ENCODE results near the gene SLC30A9.

SLC30A9 gene

DNA sequence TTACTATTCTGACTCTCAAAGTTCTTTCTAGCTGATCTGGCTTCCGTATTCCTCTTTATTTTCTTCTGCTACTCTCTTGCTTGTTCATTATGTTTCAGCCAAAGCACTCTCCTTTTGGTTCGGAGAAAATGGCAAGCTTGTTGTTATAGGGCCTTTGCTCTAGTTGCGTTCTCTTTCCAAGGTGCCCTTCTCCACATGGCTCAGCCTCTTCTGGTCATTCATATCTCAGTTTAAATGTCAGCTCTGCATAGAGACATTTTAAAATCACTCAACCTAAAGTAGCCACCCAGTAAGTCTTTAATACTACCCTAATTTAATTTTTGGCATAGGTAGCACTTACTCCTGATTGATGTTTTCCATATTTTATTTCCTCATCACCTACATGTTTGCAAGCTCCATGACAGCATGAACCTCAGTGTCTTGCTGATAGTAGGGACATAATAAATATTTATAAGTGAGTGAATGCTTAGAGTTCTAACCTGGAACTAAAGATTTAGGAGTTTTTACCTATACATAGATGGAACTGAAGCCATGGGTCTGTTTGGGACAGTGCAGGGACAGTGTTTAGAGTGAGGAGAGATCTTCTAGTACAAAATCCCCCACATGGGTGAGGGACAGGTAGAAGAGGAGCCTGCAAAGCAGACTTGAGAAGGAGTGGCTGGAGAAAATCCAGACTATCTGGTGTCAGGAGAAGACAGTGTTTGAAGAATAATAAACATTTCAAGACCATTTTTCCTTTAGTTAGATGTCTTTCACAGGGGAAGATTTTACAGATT, 17.9 kb downstream of the SLC30A9 start:
- no peak for DNase-seq

DNA sequence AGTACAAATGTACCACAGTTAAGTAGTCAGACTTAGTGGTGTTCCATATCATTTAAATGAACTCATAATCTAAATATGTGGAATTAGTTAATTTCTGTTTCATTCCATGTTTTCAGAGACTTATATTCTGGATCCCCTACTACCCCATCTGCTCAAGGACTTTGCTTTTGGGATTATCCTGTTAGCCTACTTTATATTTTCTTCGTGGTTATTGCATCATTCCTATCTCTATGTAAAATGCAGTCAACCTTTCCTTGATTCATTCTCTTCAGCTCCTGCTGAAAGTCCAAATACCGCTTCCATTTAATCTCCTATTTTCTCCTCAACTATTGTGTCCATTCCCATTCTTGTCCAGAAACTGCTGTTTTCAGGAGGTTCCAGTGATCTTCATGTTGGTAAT, 25.1 kb downstream of the SLC30A9 start:
- no peak for DNase-seq

DNA sequence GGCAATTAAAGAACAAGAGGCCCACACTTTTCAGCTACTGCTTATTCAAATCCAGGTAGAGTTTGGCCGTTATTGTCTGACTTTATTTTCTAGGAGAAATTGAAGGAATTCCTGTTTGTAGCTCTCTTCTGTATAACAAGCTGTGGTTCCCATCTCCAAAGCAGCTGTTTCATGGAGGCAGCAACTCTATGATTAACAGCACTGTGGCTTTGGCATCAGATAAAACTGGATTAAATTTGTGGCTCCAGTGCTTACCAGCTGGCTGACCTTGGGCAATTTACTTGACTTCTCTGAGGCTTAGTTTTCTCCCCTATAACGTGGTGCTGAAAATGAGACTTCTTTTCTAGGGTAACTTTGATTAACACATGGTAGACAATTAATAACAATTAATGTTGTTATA, 28.1 kb downstream of the SLC30A9 start:
- no peak for DNase-seq

- DNase-seq, result no peak
Measured at GRCh38 chr4:42048394-42048793, 58.1 kb downstream of the SLC30A9 start.

GRCh38 chr4:42050516-42051249, 60.4 kb downstream of the SLC30A9 start:
- no peak for DNase-seq

DNA sequence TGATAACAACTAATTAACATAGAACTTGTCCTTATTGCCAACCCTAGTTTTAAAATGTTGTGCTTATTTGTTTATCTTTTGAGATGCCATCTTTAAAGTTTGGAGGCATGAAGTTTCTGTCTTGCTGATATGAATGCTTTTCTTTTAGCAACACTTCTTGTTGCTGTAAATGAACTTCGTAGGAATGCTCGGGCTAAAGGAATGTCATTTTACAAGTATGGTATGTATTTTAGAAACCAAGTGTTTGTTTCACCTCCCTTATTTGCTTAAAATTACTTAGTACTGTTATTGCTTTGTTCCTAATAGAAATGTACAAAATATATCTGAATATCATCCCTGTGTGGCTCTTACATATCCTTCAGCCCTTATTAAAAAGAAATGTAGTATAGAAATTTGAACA, 76.1 kb downstream of the SLC30A9 start:
- DNase-seq, result no peak

DNA sequence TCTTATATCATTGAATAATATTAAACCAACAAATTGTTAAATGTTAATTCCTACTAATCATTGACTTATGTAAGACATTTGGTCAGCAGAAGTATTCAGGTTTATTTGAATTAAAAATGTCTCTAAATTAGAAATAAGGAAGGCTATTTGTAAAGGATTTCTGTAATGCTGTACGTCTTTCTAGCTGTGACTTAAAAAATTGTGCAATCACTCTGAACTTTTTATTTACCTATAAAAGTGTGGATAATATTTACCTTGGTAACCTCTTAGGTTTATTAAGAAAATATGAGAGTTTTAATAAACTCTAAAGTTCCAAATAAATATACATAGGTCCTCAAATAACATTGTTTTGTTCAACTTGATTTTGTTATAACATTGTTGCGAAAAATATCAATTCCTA, 76.9 kb downstream of the SLC30A9 start:
- DNase-seq, result no peak

DNA sequence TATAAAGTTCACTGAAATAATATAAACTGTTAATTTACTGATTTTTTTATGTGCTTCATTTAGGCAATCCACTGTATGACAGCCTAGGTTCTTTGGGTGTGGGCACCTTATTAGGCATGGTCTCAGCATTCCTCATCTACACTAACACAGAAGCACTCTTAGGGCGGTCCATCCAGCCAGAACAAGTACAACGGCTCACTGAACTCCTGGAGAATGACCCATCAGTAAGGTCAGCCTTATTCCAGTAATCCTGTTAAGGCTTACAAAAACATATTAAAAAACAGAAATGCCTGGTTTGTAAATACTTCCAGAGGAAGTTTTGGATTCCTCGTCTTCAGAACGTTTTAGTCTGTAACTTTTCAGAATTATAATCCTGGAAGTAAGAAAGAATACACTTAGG, 80.1 kb downstream of the SLC30A9 start:
- DNase-seq, result no peak

GRCh38 chr4:42074294-42074693, 84.0 kb downstream of the SLC30A9 start:
- no peak for DNase-seq

- no peak for DNase-seq
Measured at GRCh38 chr4:42078184-42078801, 88.0 kb downstream of the SLC30A9 start.

GRCh38 chr4:42080306-42080705, 90.0 kb downstream of the SLC30A9 start:
- DNase-seq, result no peak

DNA sequence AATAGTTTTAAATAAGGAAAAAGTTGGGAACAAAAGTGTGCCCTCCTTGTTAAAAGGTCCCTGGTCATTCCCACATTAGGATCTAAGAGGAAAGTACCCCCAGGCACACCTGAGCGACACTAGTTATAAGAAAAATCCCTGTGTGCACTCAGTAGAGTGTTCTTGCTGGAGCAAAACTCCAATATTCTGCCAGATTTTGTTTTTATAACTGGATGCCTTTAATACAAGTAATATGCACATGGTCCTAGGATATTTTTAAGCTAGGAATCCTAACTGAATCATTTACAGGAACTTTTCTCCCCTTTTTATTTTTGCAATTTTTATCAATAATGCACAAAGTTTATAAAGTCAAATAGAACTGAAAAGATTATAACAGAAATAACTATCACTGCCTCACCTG, 93.5 kb downstream of the SLC30A9 start:
- no peak for DNase-seq

DNA sequence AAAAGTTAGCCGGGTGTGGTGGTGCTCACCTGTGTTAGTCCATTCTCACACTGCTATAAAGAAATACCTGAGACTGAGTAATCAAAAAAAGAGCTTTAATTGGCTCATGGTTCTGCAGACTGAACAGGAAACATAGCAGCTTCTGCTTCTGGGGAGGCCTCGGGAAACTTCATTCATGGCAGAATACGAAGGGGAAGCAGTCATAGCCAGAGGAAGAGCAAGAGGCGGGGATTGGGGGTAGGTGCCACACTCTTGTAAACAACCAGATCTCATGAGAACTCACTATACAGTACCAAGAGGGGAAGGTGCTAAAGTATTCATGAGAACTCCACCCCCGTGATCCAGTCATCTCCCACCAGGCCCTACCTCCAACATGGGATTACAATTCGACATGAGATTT, 98.1 kb downstream of the SLC30A9 start:
- DNase-seq, result no peak

GRCh38 chr4:42101446-42101975, 111.2 kb downstream of the SLC30A9 start:
- no peak for DNase-seq

- DNase-seq, result no peak
Measured at GRCh38 chr4:42104521-42104920, 114.2 kb downstream of the SLC30A9 start.

DNA sequence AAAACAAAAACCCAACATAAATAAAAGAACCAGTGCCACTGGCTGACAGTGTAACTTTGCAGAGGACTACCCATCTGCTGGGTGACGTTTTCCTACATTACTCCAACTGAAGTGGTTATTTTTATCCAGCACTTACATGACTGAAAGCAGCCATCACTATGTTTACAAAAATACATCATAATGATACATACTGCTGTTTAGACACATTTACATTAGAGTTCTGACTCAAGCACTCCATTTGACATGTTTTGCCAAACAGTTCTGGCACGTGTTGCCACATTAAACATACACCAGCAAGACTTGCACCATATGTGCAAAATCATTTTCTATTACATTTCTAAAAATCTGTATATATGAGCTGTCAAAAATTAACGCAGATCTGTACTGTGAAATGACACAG, 122.5 kb downstream of the SLC30A9 start:
- DNase-seq, result no peak

DNA sequence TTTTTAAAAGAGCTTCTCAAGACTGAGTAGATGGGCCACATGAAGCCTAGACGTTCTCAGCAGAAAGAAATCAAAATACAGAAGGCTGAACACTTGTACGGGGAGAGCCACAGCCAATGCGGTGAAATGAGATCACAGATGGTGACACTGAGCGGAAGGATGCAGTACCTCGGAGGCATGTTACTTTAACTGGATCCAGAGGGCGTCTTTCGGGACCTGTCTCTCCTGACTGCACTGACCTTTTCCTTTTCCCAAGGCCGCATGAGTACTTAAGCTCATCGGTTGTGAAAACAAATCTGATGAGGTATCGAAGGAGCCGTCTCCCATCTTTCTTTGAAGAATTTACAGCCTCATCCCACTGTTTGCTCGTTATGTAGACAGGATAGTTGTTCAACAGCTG, 129.6 kb downstream of the SLC30A9 start:
- no peak for DNase-seq

DNA sequence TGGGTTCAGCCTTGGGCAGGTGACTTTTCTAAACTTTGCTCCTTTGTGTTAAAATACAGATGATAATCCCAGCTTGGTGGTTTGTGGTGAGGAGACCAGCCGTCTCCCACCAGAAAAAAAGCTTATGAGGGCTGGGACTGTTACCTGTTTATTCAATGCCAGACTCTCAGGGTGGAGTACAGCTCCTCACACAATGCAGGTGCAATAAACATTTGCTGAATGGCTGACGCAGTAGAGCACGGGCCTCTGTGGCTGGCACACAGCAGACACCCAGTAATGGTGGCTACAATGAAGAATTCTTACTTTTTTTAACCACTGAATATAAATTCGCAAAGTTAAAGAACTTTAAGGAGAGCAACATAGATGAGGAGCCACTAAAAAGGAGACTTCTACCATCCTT, 131.9 kb downstream of the SLC30A9 start:
- no peak for DNase-seq

DNA sequence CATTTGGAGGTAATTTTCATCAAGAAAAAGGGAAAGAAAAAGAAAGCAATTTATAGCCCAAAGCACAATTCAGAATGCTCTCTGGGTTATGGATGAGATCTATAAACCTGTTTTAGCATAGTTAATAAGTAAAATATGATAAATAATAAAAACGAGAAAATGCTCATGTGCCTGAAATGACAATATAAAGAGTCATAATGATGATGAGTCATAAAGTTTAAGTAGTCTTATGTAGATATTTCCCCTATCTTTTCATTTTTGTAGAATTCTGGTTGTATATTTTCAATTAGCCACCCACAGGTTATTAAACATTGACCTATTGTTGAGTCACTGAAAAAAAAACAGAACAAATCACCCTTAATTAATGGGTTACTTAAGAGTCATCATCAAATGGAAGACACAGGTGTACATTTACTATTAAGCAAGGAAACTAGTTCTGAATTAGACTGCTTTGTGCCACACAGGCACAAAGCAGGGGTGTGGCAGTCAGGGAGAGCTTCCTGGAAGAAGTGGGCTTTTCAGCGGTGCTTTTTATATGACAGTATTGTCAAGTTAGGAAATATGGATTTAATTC, 132.8 kb downstream of the SLC30A9 start:
- no peak for DNase-seq

DNA sequence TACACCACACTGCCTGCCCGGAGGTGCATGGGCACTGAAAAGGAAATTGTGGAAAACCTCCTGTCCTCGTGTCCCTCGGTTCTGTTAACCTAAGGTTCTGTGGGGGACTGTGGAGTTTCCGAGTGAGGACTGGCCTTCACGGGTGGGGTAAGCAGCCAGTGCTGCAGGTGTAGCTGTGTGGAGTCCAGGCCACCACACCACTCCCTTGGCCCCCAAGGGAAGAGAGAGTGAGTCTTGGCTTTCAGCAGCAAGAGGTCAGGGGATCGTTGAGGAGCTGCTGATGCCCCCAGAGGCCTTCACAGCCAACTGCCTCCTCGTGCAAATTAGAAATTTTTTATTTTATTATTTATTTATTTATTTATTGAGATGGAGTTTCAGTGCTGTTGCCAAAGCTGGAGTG, 141.8 kb downstream of the SLC30A9 start:
- no peak for DNase-seq

DNA sequence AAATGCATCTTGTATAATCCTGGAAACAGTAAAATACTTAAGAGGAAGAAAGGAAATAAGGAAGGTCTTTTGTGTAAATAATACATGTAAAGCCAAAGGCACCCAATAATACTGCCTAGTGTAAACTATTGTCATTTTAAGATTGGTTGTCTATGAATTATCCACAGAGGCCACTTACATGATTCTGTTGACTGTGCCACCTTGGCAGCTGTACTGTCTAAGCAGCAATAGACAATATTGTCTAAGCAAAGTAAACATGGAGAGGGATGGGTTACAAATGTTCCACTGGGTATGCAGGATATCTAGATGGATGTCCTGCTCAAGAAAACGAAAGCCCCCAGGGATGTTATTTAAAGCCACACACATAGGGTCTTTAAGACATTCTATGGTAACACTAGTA, 142.7 kb downstream of the SLC30A9 start:
- no peak for DNase-seq

- no peak for DNase-seq
Measured at GRCh38 chr4:42136371-42136770, 146.0 kb downstream of the SLC30A9 start.

All from DMS79 (cell line).